GM12875 (cell line): ENCODE data around the gene CELF3.
"Not testable (repeated sequence)": the region's sequence is repeated elsewhere in the genome, so short reads cannot be mapped to it uniquely, and the experiment has no call there.

ENCODE experiments used
- H3K4me3 ChIP-seq: one replicate; pipeline ENCODE4 v1.5.1; 2011; ENCODE audit warnings: low read depth, low read length, control low read depth
- CTCF ChIP-seq: IDR thresholded peaks from 2 replicates; pipeline ENCODE4 v1.5.1; 2011; ENCODE audit warnings: low read depth, mild to moderate bottlenecking, control low read depth, inconsistent platforms, low read length, moderate library complexity, borderline replicate concordance; ENCODE audit not compliant: insufficient read depth

The CELF3 gene

GRCh38 chr1:151681923-151682322 lies 34.7 kb downstream of the CELF3 start:
- TF ChIP-seq CTCF: no peak
- H3K4me3 ChIP-seq: no peak overlapping the region

- TF ChIP-seq CTCF: no peak
- H3K4me3 ChIP-seq: no peak overlapping the region
These were observed 35.8 kb downstream of the CELF3 start for GRCh38 chr1:151680826-151681225.

GRCh38 chr1:151680391-151680790 lies 36.2 kb downstream of the CELF3 start:
- H3K4me3 ChIP-seq: no peak overlapping the region
- no peak for TF ChIP-seq CTCF

GRCh38 chr1:151673407-151673806 lies 43.2 kb downstream of the CELF3 start:
- no peak overlapping the region for H3K4me3 ChIP-seq
- no peak for TF ChIP-seq CTCF

GRCh38 chr1:151670036-151670675 lies 46.4 kb downstream of the CELF3 start:
- not testable (repeated sequence) for H3K4me3 ChIP-seq

GRCh38 chr1:151668090-151668489 lies 48.5 kb downstream of the CELF3 start:
- no peak overlapping the region for H3K4me3 ChIP-seq
- no peak for TF ChIP-seq CTCF

- H3K4me3 ChIP-seq: no peak overlapping the region
- TF ChIP-seq CTCF: no peak
These were observed 54.9 kb downstream of the CELF3 start for GRCh38 chr1:151661751-151662150.

- no peak for TF ChIP-seq CTCF
- no peak overlapping the region for H3K4me3 ChIP-seq
These were observed 61.2 kb downstream of the CELF3 start for GRCh38 chr1:151655371-151655770.
